Hematopoietic multipotent progenitor cell (in vitro differentiated cells): ENCODE data around the gene HOXA10. TPM values are rescaled to one million over a fixed set of nuclear protein-coding genes. Genes with fewer than 3 reads are reported as not detected.

Experiments
- DNase-seq, 3 donors: peaks; one replicate each; pipeline ENCODE4 v3.0.0-alpha.2; 2011 to 2015; ENCODE audit warnings: low read depth in 2 of 3, low spot score in 2 of 3
- total RNA-seq: library from RNA; depleted of rRNA; stranded (reverse); fragments of >200 nt; gene quantifications from one replicate; pipeline ENCODE4 v1.2.3, GENCODE V29; 2012

The HOXA10 gene
- total RNA-seq: 19.4 TPM

DNA sequence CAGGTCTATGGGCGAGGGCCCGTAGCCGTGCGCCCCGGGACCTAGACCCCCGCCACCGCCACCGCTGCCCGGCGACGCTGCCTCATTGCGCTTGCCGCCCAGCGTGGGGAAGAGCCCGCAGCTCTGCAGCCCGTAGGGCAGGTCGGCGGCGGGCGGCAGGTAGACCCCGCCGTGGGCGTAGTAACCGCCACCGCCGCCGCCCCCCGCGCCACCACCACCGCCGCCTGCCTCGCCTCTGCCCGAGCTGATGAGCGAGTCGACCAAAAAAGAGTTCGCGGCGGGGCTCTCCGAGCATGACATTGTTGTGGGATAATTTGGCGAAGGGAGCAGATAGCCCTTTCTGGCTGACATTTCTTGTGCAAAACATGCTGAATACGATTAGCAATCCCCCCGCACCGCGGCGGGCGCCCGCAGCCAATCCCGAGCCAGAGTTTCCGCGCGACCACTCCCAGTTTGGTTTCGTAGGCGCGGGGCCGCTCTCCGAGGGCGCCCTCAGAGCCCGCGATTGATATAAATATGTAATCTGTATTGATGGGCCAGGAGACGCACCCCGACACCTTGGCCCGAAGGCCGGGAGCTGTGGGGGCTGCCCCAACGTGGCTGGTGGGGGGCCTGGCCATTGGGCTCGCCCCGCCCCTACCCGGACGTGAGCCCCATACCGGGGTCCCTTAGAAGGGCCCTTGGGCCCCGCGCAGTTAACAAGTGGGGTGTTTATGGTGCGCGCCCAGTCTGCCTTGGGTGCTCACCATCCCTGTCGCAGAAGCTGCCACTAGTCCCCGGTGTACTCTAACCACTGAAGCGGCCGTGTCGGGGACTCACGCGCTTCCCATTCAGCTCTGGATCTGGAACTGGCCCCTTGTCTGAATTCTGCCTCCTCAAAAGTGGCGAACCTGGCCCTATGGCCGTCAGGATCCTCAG lies at the start of gene HOXA10:
Gene HOXA10, minus strand, starts transcription at position 365 of the 918 bp plus-strand sequence. Its CDS starts 14 bp downstream, at position 351.
- DNase-seq: peak in 2 of 3 donors; percentile 45 to 62

DNA sequence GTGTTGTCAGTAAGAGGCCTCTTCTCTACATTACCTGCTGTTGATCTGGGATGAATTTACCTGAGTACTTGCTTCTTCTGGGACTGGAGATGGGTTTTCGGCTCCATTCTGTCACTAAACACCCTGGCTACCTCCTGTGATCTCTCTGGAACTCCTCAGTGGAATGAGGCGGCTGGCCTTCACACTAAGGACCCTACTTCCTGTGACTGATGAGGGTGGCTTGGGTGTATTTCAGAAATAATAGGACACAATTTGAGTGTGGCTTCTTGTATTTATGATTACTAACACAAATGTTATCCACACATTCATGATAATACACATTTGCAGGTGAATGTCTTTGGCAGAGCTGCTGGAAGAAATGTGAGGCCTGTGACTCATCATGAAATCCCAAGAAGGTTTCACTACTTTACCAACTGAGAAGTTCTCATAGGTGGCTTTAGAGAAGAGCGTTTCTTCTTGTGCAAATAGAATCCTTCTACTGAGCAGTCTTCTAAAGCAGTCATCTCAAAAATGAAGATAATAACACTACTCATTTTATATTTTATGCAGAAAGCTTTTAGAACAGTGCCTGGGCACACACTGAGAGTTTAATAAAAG lies 47.2 kb upstream of the HOXA10 start:
- DNase-seq: no peak

DNA sequence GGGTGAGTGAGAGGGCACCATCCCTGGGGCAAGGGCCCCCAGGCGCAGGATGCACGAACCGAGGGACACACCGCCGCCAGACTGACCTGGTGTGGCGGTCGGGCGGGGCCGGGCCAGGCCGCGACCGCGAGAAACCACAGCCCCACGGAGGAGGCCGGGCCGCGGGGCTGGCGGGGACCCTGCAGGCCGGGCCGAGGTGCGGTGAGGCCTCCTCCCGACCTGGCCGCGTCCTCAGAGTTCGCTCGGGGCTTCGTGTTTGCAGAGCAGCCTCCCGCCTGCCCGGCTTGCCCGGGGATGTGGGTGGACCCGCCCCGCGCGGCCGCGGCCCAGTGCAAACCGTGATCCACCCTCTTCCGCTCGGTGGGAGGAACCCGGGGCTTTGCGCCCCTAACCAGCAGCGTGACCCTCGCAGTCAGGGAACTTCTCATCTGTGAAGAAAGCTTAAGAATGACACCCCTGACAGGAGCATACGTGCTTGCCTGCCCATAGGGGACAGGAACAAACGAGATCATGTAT lies 46.4 kb upstream of the HOXA10 start:
- no peak for DNase-seq

DNA sequence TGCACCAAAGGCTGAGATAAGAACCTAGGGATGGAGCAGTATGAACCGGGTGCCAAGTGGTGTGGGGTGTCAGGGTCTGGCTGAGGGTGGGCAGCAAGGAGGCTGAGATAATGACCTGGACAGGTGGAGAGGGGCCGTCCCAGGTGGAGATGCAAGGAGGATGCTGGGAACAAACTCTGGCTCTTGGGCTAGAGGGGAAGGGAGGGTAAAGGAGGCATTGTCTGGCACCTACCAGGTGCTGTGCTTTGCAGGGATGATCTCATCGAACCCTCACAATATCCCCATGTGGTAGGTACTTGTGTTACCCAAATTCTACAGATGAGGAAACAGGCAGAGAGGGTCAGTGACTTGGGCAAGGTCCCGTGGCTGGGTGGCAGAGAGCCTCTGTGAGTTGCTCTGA lies 45.7 kb upstream of the HOXA10 start:
- DNase-seq: no peak

DNA sequence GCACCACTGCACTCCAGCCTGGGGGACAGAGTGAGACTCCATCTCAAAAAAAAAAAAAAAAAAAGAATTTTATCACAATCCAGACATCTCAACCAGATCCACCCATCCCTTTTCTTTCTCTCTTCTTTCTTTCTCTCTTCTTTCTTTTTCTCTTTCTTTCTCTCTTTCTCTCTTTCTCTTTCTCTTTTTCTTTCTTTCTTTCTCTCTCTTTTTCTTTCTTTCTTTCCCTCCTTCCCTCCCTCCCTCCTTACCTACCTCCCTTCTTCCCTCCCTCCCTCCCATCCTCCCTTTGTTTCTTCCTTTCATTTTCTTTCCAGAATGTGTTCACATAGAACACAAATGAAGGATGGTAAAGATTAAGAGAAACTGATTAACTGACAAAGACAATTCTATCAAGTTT lies 43.8 kb upstream of the HOXA10 start:
- DNase-seq: no peak

DNA sequence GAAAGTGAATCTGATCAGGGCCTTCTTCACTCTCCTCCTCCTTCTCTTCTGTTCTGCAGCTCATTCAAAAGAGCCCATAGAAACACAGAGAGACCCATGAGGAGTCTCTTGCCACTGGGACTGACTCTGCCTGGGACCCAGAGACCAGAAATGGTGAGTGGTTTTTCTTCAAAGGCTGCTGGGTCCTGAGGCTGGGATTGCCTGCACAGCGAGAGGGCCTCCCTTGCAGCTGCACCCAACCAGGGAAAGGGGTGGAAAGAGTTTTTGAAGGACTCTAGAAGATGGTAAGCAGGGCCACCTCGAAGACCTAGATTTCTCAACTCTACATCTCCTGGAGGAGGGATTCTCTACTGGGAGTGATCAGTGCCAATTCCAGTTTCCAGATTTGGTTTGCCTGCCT lies 41.2 kb upstream of the HOXA10 start:
- no peak for DNase-seq

DNA sequence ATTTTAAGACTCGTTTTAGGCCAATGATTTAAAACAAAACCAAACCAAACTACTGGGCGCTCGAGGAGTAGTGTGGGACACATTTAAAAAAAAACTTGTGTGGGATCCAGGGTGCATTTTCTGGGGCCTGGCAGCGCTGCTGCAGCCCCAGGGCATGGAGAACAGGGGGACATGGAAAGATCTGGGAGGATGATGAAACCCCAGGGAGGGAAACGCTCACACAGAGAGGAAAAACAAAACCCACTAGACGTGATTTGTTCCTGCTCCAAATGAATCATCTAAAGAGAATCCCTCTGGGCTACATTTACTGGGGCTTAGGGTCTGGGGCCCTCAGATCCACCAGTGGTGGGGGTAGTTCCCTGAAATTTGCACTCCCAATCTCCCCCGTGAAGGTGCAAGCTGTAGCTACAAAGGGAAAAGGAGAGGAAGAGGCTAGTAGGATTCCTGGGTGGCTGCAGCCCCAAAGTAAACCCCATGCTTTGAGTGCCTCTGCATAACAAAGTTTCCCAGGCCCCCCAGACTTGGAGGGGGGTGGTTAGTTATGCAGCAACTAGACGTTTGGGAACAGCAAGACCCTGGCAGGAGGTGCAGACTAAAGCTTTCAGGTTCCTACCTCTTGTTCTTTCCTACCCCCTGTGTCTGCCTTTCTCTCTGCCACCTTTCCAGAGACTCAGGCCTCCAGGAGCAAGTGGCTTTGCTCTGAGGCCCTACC lies 40.3 kb upstream of the HOXA10 start:
- no peak for DNase-seq

DNA sequence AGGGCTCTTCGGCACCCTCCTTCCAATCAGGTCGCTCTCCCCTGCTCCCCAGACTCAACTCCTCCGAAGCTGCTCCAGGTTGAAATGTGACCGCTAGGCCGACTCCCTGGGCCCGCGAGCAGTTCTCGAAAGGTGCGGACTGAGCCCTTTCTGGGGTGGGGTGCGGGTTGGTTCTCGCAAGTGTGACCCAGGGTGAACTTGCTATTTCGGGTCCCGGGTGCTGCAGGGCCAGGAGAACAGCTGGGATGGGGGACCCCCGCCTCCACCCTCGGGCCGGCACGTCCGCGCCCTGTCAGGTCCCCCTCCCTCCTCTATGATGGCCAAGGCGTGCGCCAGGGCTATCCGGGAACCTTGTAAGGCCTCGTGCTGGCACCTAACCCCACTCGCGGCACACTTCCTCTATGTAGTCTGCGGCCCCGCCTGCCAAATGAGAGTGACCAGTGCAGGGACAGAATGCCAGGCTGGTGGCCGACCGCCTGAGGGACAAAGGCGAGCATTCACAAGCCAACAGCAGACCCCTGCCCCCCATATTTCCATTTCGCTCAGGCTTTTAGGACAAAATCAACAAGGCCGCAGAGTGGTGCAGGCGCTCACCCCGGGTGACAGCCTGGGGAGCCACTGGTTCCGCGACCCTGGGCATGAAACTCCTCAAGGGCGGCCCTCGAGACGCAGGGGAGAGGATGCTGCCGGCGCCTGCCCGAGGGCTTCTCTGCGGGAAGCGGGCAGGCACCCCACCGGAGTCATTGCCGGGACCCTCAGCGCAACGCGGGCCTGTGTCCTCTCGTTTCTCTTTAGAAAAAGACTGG lies 39.5 kb upstream of the HOXA10 start:
- no peak for DNase-seq

DNA sequence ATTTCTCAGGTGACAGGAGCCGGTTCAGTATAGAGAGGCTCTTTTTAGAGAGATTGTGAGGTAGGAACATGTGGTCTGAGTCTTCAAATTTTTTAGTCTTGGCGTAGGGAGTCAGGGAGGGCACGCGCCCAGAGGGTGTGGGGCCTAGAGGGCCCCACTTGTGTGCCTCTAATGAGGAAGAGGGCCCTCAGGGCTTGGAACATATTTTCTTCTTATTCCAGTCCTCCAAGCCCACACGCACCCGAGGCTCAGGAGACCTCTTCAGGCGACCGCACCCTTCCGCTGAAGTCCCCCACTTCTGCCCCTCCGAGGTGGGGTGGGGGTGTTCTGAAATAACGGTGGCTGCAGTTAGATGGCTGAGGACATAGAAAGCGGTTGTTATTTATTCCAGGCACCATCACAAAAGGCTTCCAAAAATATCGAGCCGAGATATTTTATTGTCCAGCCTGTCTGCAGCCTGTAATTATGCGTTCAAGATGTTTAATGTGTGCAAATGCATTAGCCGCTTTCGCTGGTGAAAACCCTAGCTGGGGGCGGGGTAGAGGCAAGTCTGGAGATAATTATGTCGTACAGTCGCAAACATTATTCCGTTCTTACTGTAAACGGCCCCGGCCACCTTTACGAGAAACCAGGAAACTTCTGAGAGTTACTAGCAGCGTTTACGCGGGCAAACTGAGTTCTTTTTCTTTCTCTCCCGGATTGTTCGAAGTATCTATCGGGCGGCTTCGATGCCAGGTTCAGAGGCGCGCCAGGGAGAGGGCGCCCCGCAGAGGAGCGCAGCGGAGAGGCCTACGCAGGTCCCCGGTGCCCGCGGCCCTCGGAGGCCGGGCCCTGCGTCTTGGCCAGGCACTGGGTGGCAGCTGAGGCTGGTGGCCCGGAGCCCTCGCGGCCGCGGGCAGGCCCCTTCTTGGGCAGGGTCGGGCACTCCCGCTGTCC lies 38.6 kb upstream of the HOXA10 start:
- peak in 2 of 3 donors; percentile 22 to 31 for DNase-seq

DNA sequence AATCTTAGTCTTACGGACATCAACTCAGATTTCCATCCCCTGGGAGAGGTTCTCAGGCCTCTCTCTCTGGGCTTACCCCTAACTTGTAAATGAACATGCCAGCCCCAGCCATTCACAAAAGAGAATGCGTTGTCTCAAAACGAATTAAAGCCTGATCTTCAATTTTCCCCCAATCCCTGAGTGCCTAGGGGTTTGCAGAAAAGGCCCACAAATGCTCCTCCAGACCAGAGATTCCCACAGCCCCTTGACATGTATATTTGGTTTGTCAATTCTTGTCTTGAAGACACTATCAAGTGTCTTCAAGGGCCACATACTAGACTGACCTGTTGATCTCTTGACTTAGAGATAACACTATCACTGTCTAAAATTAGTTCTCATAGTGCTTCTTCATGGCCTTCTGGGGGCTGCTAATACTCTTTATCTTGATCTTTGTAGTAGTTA lies 37.7 kb upstream of the HOXA10 start:
- DNase-seq: peak in 2 of 3 donors; percentile 36 to 50

DNA sequence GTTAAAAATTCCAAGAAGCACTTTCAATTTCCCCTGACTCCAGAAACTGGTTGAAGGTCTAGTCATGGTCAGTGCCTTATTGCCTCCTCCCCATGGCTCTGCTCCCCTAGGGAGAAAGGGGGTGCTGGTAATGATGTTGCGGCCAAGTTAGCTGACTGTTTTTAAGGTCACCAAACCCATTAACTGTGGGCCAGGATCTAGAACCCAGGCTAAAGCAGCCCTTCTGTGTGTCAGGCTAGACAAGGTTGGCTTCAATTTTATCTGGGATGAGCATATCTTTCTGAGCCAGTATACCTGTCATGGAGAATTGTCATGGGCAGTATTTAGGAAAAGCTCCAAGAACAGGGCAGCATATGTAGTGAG lies 36.9 kb upstream of the HOXA10 start:
- no peak for DNase-seq

DNA sequence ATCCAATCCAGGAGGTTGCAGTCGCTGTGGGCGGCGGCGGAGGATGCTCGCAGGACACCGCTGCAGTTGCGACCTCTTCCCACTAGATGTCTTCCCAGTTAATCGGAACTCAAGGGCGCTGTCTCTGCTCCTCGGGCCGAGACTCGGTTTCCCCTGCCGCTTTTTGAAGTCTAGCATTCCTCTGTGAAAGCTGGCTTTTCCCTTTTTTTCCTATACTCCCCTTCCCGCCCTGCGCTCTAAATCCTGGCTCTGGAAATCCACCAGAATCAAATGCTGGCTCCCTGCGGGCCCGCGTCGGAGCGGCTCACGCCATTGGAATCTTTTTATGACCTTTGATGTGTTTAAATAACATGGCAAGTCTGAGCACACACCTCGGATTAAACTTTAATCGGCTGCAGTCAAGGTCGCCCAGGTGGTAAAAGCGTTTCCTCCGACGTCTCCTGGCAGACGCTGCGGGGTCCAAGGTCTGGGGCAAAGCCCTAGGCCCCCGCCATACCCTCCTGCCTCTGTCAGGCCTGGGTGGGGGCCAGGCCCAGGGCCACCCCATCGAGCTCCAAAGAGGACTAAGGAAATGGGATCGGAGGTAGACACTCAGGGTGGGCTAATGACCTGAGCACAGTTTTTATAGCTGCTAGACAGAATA lies 36.4 kb upstream of the HOXA10 start:
- DNase-seq: peak in 2 of 3 donors; percentile 51 to 53

DNA sequence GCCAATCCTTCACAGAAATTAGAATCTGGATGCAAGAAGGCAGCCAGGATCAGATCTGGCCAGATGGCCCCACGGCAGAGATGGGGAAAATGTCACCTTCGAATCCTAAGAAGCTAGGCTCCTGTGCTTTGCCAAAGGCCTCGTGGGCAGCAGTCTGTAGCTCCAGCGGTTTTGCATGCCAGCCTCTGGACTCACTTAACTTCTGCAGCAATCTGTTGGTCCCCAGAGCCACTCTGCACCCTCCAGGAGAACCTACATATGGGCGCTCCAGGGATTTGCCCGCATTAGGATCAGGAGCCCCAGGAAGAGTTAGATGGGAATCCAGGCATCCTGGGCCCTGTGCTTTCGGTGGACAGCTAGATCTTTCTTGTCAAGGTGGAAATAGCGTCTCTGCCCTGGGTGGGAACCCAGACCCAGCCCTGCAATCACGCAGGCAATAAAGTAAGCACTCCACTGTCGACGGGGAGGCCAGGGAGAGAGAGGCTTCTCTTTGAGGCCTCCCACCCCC lies 35.9 kb upstream of the HOXA10 start:
- no peak for DNase-seq

DNA sequence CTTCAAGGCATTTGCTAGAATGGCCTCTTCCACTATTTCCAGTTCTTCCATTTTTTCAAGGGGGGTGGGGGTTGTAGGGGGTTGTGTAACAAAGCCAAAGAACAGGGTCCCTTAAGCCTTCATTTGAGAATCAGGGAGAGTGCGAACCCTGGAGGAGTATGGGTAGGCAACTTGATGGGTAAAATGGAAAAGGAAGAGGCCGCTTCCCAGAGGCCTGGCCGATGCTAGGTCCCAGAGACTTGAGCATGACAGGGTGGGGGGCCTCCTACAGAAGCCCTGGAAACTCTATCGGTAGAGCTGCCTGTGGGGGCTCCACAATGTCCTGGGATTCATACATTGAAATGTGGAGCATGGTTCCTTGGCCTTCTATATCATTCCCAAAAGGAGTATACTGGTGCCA lies 34.9 kb upstream of the HOXA10 start:
- no peak for DNase-seq

DNA sequence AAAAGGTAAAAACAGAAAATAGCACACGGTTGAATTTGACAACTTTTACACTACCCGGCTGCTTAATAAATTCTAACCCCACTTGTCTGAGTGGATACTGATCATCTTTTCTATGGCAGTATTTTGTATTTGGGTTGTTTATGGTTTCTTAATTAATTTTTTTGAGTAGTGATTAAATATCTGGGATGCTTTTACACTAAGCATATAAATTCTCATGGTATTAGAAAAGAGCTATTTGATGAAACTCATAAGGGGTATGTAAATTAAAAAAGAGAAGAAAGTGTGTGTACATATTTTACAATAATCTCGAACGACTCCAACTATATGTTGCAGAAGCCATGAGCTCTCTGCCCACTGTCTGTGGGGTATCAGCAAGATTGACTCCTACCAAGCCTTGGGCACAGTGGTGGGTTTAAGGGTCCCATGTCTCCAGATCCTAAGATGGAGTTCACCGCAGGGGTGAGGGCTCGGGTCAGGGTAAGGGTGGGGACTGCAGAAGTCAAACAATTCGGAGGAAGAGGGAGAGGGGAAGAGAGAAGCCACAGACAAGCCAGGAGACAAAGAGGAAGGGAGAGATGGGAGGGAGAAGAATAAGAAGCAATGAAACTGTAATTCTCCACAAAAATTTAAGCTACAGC lies 33.3 kb upstream of the HOXA10 start:
- no peak for DNase-seq

DNA sequence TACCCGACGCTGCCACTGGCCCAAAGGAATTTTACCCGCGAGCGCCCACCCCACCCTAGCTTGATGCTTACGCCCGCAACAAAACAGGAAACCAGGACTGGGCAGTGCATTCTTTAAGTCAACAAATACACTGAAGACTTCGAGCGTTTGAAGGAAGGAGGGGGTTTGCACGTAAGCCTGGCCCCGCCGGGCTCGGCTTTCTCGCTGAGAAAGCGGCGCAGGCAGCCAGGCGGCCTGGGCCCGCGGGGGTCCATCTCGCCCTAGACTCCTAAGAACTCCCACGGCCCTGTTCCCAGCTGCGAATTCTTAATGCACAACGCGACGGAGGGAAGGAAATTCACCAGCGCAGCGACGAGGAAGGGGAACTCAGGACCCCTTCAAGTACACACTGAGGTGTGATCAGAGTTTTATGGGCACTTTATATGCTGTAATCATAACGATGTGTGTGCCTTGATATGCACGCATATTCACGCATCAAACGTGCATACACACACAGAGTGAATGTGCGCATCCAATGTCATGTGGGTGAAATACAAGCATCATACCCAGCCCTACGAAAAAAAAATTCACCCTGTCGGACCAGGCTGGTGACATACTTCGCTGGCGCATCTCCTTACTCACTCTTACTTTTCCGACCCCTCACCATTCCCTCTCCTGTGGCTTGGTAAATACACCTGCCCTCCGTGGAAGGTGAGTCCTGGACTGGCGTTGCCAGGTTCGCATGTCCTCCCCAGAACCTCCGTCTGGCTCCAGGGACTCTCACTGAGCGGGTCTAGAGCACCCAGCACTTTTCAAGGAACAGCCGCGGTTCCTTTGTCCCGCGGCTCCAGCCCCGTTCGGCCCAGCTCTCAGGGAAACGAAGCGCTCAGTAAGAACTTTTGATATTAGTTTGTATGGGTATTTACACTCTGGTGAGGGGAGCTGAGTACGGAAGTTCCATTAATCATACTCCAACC lies 31.5 kb upstream of the HOXA10 start:
- DNase-seq: peak in 1 of 3 donors; percentile 11

DNA sequence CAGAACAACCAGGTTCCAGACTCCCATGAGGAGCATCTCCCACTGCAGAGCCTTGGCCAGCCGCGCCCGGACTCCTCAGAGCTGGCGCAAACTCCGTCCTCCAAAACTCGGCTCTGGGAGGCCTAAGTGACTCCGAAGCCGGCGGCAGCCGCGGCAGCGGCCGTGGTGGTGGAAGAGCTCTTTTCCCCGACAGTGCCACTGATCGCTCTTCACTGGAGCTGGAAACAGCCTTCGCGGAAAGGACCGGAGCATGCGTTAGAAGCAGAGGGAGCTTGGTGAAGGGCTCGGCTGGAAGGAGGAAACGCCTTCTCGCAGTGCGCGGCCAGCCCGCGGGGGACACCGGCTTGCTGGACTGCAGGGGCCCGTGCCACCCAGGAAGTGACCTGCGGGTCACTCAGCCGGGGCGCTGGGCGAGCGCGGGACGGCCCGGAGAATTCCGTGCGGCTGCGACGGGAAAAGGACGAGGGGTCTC lies 30.8 kb upstream of the HOXA10 start:
- DNase-seq: peak in 2 of 3 donors; percentile 9 to 16
